K562 (cell line): ENCODE measurements around the gene KCTD17. TPM values are rescaled to one million over a fixed set of nuclear protein-coding genes. Genes with fewer than 3 reads are reported as not detected.
A peak's percentile ranks its signal among the peaks of the same experiment; 100 is the strongest.

Source experiments
- ATAC-seq: fragments of 200-7000 bp; cut with Tn5 transposase; 3 replicates; pipeline ENCODE4 v1.9.1; 2020; ENCODE audit warnings: moderate library complexity
- BruUV-seq: library from RNA; stranded (reverse); fragments of 400-500 nt; replicated peaks from 2 replicates; lab custom pipeline; 2021; lab: Mats Ljungman, UMichigan
- CTCF ChIA-PET: fragments of 300-600 bp; formaldehyde crosslinking; extraction: SDS; loops from one replicate; lab custom pipeline; 2021; ENCODE audit warnings: low intra/inter-chr PET ratio; lab: Yijun Ruan, JAX
- POLR2A ChIA-PET: fragments of 300-600, 350-650 bp; sonication (Branson Sonifier 250); formaldehyde crosslinking; extraction: SDS; loops from one replicate; lab custom pipeline; 2021; ENCODE audit warnings: antibody characterized with exemption, inconsistent platforms; lab: Yijun Ruan, JAX
- DNase-seq, 4 experiments: peaks; one replicate each; pipeline versions ENCODE4 v3.0.0 to v3.0.0-alpha.2; 2011 to 2018; ENCODE audit warnings: low spot score in 3 of 4, mixed read lengths in 3 of 4; ENCODE audit errors: extremely low read depth in 1 of 4
- FAIRE-seq: peaks from 2 replicates; lab custom pipeline; 2011; peaks lifted over from hg19 to GRCh38; lab: Jason Lieb, UNC
- H2AFZ ChIP-seq: 2 replicates; pipeline ENCODE4 v1.6.0; 2011; ENCODE audit warnings: low read depth, low read length, control low read depth, inconsistent platforms
- H3K27ac ChIP-seq: fragments of 200-600 bp; 3 replicates; pipeline ENCODE4 v1.8.0; 2011; ENCODE audit warnings: low read depth, mild to moderate bottlenecking, control low read depth, inconsistent platforms, low read length, moderate library complexity, mixed read lengths; ENCODE audit errors: extremely low read depth
- H3K27me3 ChIP-seq, 2 experiments: fragments of 300-600 bp in 1 of 2; 2 replicates in 1 of 2; 3 replicates in 1 of 2; pipeline versions ENCODE4 v1.6.0 to v1.8.0; 2011; ENCODE audit warnings: inconsistent platforms in 2 of 2, low read length in 2 of 2, mild to moderate bottlenecking in 1 of 2, mixed read lengths in 1 of 2, moderate library complexity in 1 of 2; ENCODE audit not compliant: control insufficient read depth in 2 of 2, insufficient read depth in 2 of 2
- H3K36me3 ChIP-seq: fragments of 300-600 bp; 3 replicates; pipeline ENCODE4 v1.8.0; 2011; ENCODE audit warnings: mild to moderate bottlenecking, low read length, inconsistent platforms; ENCODE audit not compliant: control insufficient read depth, insufficient read depth
- H3K4me1 ChIP-seq, 2 experiments: fragments of 200-600 bp in 1 of 2; replicated peaks in 1 of 2; 2 replicates in 1 of 2; 3 replicates in 1 of 2; pipeline versions ENCODE4 v1.5.1 to v1.8.0; 2011; ENCODE audit warnings: inconsistent platforms in 2 of 2, low read length in 2 of 2, mild to moderate bottlenecking in 1 of 2, mixed read lengths in 1 of 2, moderate library complexity in 1 of 2; ENCODE audit not compliant: control insufficient read depth in 2 of 2, insufficient read depth in 2 of 2
- H3K4me2 ChIP-seq: 2 replicates; pipeline ENCODE4 v1.6.1; 2011; ENCODE audit warnings: low read length, control low read depth, inconsistent platforms, mixed read lengths; ENCODE audit not compliant: insufficient read depth
- H3K4me3 ChIP-seq: fragments of 200-600 bp; sonication (generic), shearing (Covaris generic); 2 replicates; pipeline ENCODE4 v1.5.1; 2016; ENCODE audit warnings: control low read depth, inconsistent platforms
- H3K79me2 ChIP-seq: fragments of 200-600 bp; 3 replicates; pipeline ENCODE4 v1.8.0; 2011; ENCODE audit warnings: low read length, inconsistent platforms; ENCODE audit not compliant: control insufficient read depth, insufficient read depth
- H3K9ac ChIP-seq, 2 experiments: 2 replicates each; pipeline versions ENCODE4 v1.6.0 to v1.6.1; 2011; ENCODE audit warnings: low read depth in 2 of 2, low read length in 2 of 2, control low read depth in 1 of 2, inconsistent platforms in 1 of 2, mild to moderate bottlenecking in 1 of 2, mixed read lengths in 1 of 2; ENCODE audit not compliant: insufficient read depth in 1 of 2
- H3K9me1 ChIP-seq: one replicate; pipeline ENCODE4 v1.6.0; 2011; ENCODE audit warnings: inconsistent platforms, mild to moderate bottlenecking, low read length, moderate library complexity; ENCODE audit not compliant: control insufficient read depth, insufficient read depth
- H3K9me3 ChIP-seq: replicated peaks from 2 replicates; pipeline ENCODE4 v1.5.1; 2011; ENCODE audit warnings: low read depth, low read length, inconsistent platforms; ENCODE audit not compliant: control insufficient read depth, insufficient read depth
- H4K20me1 ChIP-seq: replicated peaks from 2 replicates; pipeline ENCODE4 v1.6.1; 2011; ENCODE audit warnings: low read length, inconsistent platforms, mixed read lengths; ENCODE audit not compliant: control insufficient read depth, insufficient read depth
- CEBPB ChIP-seq: fragments of 450-650 bp; IDR thresholded peaks from 2 replicates; pipeline ENCODE4 v1.6.1; 2016; ENCODE audit warnings: missing genetic modification characterization, missing compliant biosample characterization
- CTCF ChIP-seq, 3 experiments: IDR thresholded peaks in 2 of 3; conservative IDR thresholded peaks in 1 of 3; 2 replicates each; pipeline ENCODE4 v1.5.1; 2011 to 2012; ENCODE audit warnings: low read length in 3 of 3, mild to moderate bottlenecking in 3 of 3, control low read depth in 2 of 3, improper control_type of control experiment in 1 of 3, inconsistent platforms in 1 of 3, low read depth in 1 of 3, mixed read lengths in 1 of 3, moderate library complexity in 1 of 3; ENCODE audit not compliant: insufficient read depth in 2 of 3
- NFIC ChIP-seq: fragments of 450-650 bp; IDR thresholded peaks from 2 replicates; pipeline ENCODE4 v1.6.1; 2017; ENCODE audit warnings: mild to moderate bottlenecking, inconsistent platforms
- NFXL1 ChIP-seq: fragments of 450-650 bp; formaldehyde crosslinking; IDR thresholded peaks from 2 replicates; pipeline ENCODE4 v1.4.0; 2021; ENCODE audit warnings: mild to moderate bottlenecking
- RAD21 ChIP-seq, 2 experiments: fragments of 250-450 bp in 1 of 2; fragments of 450-650 bp in 1 of 2; sonication (Bioruptor Pico) in 1 of 2; formaldehyde crosslinking in 1 of 2; IDR thresholded peaks in 1 of 2; conservative IDR thresholded peaks in 1 of 2; 2 replicates each; pipeline versions ENCODE4 v1.4.0 to v1.8.0; 2020 to 2022; ENCODE audit warnings: mild to moderate bottlenecking in 2 of 2, moderate library complexity in 1 of 2
- TFE3 ChIP-seq: fragments of 450-650 bp; formaldehyde crosslinking; IDR thresholded peaks from 2 replicates; pipeline ENCODE4 v1.4.0; 2020; ENCODE audit warnings: mild to moderate bottlenecking, mixed read lengths
- ZNF384 ChIP-seq: IDR thresholded peaks from 2 replicates; pipeline ENCODE4 v1.6.1; 2012; ENCODE audit warnings: low read depth, low read length, improper control_type of control experiment
- WGBS: fragments of 100-300 bp; shearing (Covaris generic); methylation state at CpG from one replicate; pipeline ENCODE4 v1.1.6; 2016; ENCODE audit warnings: low coverage, mixed read lengths; ENCODE audit not compliant: insufficient coverage; ENCODE audit errors: missing lambda C conversion rate; 5-methylcytosine and 5-hydroxymethylcytosine counted together
- in situ Hi-C: fragments of 300-500 bp; cut with MboI; formaldehyde crosslinking; loops from 4 replicates; pipeline ENCODE4 v1.15.0; 2018; ENCODE audit warnings: inconsistent platforms, mixed read lengths
- intact Hi-C: fragments of 100-400 bp; cut with micrococcal nuclease; formaldehyde crosslinking; loops from 2 replicates; pipeline ENCODE4 v1.14.2; 2022
- polyA plus RNA-seq, 8 experiments: library from polyadenylated mRNA; depleted of rRNA in 4 of 8; stranded (reverse) in 5 of 8; unstranded in 3 of 8; fragments of >200 nt; fragmentation: Nextera tagmentation in 2 of 8; fragmentation: Illumina TruSeq in 1 of 8; extraction: Ambion mirVana in 2 of 8; extraction: Trizol in 1 of 8; gene quantifications; 2 replicates each; pipeline versions ENCODE4 v1.2.1 to v1.2.3, GENCODE V29; 2011 to 2014; ENCODE audit warnings: inconsistent platforms in 1 of 8, missing spikeins in 1 of 8
- total RNA-seq, 7 experiments: library from RNA; depleted of rRNA in 6 of 7; stranded (reverse); fragments of >200 nt in 6 of 7; fragmentation: Illumina TruSeq in 2 of 7; extraction: Trizol in 2 of 7; gene quantifications; 2 replicates each; pipeline versions ENCODE4 v1.2.1 to v1.2.3, GENCODE V29; 2011 to 2021; ENCODE audit warnings: low replicate concordance in 1 of 7

KCTD17 gene
- total and polyA plus RNA-seq, 9 of the 15 experiments (the other 6 are each of a cell fraction or from before 2014, with no cell fraction given) = 0.22 to 0.90 (median 0.49) TPM; not detected in 2

GRCh38 chr22:37044634-37045625, 6.6 kb upstream of the KCTD17 start:
- no peaks in the 10 kb centered on the region for H3K79me2 ChIP-seq
- ChIA-PET POLR2A (interaction anchor here (0.7 kb wide), 1 partner anchor 98 kb away, joined by 3 read pairs; no protein-coding TSS in a partner anchor), CTCF (interaction anchor here (1.7 to 2.2 kb wide), 2 partner anchors 58 to 498 kb away, joined by 5 to 14 read pairs; no protein-coding TSS in a partner anchor)
- DNase-seq = no peak
- no peak overlapping the region for H2AFZ ChIP-seq
- H3K9me3 ChIP-seq = no peaks in the 10 kb centered on the region
- H3K4me1 ChIP-seq = peaks cover 0 to 7% of the 10 kb centered on the region in 2 experiments; a peak in 2 of 5 replicates
- WGBS = 3% methylated on average over 8 of the region's 9 CpGs
- intact Hi-C loops (loop anchor here (5.0 to 10.0 kb wide), 3 partner anchors 58 to 260 kb away; no protein-coding TSS in a partner anchor), in situ Hi-C loops (no loop called here)
- ATAC-seq = no peak
- no peak overlapping the region for H3K4me3 ChIP-seq
- H3K9ac ChIP-seq = no peak overlapping the region
- no peaks in the 10 kb centered on the region for H3K9me1 ChIP-seq
- H4K20me1 ChIP-seq = no peaks in the 10 kb centered on the region
- no peak overlapping the region for H3K4me2 ChIP-seq
- FAIRE-seq = no peak
- no peaks in the 10 kb centered on the region for H3K36me3 ChIP-seq
- no peak overlapping the region for H3K27ac ChIP-seq
- no TSS peak for BruUV-seq
- no peak for TF ChIP-seq NFXL1 (CRISPR knock-in tag)
- 0 out of 2 replicates have a peak, but pooled peaks have one; percentile 10 for TF ChIP-seq CEBPB
- peaks cover 0 to 3% of the 10 kb centered on the region in 2 experiments; a peak in 1 of 5 replicates for H3K27me3 ChIP-seq

GRCh38 chr22:37045958-37046357, 5.6 kb upstream of the KCTD17 start:
- Histone ChIP-seq H3K4me2 (no peak overlapping the region), H3K4me1 (peaks cover 0 to 7% of the 10 kb centered on the region in 2 experiments; a peak in 2 of 5 replicates), H3K9ac (no peak overlapping the region), H3K9me1 (no peaks in the 10 kb centered on the region), H2AFZ (no peak overlapping the region), H3K36me3 (no peaks in the 10 kb centered on the region), H3K27ac (no peak overlapping the region), H3K4me3 (no peak overlapping the region), H3K27me3 (peaks cover 0 to 3% of the 10 kb centered on the region in 2 experiments; a peak in 1 of 5 replicates), H3K9me3 (no peaks in the 10 kb centered on the region), H3K79me2 (no peaks in the 10 kb centered on the region), H4K20me1 (no peaks in the 10 kb centered on the region)
- intact Hi-C loops = loop anchor here (10.0 kb wide), 2 partner anchors 171 to 261 kb away; no protein-coding TSS in a partner anchor
- peak in 3 of 4 experiments; percentile 31 to 37 (median 31) for DNase-seq
- CTCF ChIA-PET = no interaction called here
- ATAC-seq = no peak
- no peak for TF ChIP-seq TFE3 (CRISPR knock-in tag)
- peak; percentile 59 for TF ChIP-seq ZNF384
- TF ChIP-seq NFIC = peak; percentile 69
- TF ChIP-seq RAD21 (CRISPR knock-in tag; conservative IDR thresholded peaks at IDR 0.05 in 1 of 2, IDR thresholded peaks at IDR 0.05 in 1 of 2) = peak in 1 of 2 experiments; percentile 27; a peak in 2 of 4 replicates
- peak; percentile 49 to 64 (median 58) for TF ChIP-seq CTCF (IDR thresholded peaks at IDR 0.05 in 2 of 3, conservative IDR thresholded peaks at IDR 0.05 in 1 of 3; ENCODE audit: insufficient read depth in 2 of 3, low read depth in 1 of 3, low read length in 3 of 3)
- FAIRE-seq = no peak
- no TSS peak for BruUV-seq
- 3% methylated on average over 4 of the region's 4 CpGs for WGBS
- POLR2A ChIA-PET = no interaction called here
- in situ Hi-C loops = no loop called here
